Limb (tissue), 2 donors: ENCODE measurements around the gene CR1L.
"Not testable (repeated sequence)": the region's sequence is repeated elsewhere in the genome, so short reads cannot be mapped to it uniquely, and the experiment has no call there.

Source experiments
- DNase-seq, 2 donors: peaks; one replicate each; pipeline ENCODE4 v3.0.0-alpha.2; 2016; ENCODE audit errors: extremely low spot score in 2 of 2

Gene CR1L

DNA sequence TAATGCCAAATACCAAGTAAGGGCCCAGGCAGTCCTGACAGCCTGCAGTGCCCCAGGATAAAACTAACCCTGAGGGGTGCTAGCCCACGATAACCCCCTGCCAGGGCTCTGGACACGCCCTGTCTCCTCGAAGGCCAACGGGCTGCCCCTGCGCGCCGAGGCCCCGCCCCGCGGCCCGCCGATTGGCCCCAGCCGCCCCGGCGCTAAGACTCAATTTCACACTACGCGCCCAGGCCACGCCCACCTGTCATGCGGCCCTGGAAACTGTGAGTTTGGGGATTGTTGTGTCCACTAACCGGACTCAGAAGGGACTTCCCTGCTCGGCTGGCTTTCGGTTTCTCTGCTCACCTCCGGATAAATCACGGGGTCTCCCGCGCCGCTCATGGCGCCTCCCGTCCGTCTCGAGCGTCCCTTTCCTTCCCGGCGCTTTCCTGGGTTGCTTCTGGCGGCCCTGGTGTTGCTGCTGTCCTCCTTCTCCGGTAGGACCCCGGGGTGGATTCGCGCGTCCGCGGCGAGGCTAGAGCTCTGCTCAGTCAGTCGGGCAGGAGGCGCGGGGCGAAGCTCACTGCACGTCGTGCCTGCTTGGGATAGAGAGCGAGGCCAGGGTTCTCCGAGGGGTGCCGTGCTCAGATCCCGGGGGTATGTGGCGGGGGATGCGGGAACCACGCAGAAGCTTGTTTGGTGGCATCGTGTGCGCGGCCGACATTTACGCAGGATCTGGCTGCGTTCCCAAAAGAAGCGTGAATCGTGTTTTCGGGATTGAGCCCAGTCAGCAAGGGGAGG is at the start of gene CR1L:
Gene CR1L, plus strand, starts transcription at position 282 of the 783 bp plus-strand sequence. Its CDS starts 101 bp downstream, at position 383.
- peak; percentile 66 to 87 for DNase-seq

DNA sequence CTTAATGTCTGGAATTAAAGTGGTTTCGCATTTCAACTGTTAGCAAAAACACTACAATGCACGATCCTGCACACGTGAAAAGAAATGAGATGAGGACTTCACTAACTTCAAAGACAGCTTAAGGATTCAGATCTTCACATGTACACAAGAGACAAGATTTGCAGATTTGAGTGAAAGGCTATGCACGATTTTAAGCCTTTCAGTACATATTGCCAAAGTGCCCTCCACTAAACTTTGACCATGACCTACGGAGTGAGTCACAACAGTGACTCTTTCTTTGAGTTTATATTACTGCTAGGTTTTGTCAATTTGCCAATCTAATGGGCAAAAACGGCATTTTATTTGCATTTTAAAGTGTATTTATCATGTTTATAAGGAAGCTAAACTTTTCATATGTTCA is 41.2 kb upstream of the CR1L start:
- DNase-seq: no peak

DNA sequence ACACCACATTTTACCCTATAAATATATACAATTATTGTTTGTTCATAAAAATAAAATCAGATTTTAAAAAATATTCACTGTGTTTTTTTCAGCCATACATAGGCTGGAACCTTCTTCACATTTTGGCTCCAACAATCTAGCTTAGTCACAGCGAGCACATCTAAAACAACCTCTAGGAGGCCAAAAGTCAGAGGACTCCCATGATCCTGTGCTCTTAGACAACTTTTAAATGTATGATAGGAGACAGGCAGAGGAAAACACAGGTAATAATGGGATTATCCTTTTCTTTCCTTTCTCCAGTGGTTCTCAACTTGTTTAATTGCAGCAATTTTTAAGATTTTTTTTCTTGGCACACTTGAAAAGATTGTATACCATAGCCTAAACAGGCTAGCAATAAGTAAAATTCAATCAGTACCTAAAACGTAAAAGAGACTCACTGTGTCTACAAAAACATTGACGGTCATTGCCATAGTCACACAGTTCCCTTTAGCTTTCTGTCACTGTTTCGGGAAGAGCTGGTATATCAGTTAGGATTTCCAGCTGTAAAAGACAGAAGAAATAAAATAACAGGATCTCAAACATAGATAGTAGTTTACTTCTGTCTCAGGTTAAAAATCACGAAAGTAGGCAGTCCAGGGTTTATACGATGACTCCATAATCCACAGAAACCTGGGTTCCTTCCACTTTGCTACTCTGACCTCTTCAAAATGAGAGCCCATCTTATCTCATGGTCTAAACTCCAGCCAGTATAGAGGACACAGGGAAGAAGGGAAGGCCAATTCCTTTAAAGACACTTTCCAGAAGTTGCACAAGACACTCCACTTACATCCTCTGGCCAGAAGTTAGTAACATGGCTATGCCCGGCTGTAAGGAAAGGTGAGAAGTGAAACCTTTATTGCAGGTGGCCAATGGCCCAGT is 39.2 kb upstream of the CR1L start:
- DNase-seq: no peak

DNA sequence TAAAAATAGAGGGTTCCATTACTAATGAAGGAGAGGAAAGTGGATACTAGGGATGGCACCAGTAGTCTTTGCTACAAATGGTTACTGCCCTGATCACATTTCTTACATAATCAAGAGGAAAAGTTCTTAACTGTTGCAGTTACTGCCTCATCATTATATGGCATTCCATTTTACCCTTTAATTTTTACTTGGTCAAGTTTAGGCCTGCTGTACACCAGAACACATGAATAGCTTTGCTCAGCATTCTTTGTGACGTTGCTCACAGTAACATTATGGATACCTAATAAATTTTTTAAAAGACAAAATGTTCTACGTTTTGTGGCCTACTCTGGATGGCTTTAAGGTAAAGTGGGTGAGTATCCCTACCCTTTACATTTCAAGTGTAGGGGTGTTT is 38.6 kb upstream of the CR1L start:
- no peak for DNase-seq

DNA sequence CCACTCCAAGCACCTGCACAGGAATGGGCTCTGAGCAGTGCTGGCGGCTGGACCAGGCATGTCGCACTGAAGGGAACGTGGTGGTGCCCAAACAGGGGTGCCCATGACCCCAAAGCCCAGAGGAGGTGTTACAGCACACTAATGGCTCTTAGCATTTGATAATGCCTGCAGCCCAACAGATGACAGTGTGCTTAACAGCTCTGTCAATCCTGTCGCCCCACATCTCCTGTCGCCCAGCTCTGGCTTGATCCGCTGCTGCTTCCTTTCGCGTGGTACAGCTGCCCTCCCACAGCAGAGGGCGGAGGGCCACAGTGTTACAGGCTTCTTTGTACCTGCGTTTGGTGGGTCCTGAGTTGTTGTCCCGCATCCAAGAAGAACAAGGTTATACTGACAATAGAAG is 32.2 kb upstream of the CR1L start:
- no peak for DNase-seq

DNA sequence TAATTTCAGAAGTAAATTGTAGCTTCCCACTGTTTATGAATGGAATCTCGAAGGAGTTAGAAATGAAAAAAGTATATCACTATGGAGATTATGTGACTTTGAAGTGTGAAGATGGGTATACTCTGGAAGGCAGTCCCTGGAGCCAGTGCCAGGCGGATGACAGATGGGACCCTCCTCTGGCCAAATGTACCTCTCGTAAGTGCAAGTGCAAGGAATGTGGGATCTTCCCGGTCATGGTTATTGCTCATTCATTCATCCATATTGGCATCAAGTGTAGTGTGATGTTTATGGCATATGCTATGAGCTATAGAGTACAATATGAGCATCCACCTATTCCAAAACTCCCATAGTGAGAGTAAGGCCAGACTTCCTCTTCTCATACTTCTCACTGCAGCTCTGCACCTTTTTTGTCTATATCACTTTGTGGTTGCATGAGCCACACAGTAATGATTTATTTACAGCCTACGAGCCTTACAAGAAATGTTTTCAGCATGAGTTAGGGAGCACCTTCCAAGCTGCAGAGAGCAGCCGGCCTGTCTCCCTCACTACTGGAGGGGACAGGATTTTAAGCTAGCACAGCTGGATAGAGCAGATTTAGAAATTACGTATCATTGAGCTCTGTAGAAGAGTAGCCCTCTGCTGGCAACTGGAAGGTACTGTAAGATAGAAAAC is 24.9 kb upstream of the CR1L start:
- peak; percentile 34 to 75 for DNase-seq

DNA sequence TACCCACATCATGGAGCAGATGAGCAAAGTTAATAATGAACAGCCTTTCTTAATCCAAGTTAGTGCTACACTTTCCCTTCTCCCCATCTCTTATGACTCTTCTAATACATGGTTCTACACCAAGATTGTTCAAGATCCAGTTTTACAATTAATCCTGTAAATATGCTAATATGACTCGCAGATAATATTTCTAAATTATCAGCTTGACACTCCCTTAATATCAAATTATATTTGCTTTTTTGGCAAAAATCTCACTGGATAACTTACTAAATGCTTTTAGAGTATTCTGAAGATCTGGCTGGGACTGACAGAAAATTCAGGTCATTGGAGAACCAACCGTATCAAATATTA is 24.4 kb upstream of the CR1L start:
- no peak for DNase-seq

DNA sequence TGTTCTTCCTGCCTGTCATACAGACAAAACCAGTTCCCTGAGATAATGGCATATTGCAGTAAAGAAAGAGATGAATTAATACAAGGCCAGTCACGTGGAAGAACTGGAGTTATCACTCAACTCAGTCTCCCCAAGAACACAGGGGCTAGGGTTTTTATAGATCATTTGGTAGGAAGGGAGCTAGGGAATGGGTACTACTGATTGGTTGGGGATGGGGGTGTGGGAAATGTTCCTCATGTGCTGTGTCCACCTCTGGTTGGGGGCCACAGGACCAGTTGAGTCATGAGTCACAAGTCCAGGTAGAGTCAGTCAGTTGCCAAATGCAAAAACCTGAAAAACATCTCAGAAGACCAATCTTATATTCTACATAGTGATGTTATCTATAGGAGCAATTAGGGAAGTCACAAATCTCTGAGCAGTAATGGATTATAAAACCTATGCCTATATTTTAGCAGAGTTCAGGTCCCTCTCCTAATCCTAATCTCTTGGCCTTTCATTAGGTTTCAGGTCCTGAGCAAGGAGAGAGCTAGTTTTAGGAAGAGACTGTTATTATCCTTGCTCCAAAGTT is 19.3 kb upstream of the CR1L start:
- not testable (repeated sequence) for DNase-seq

DNA sequence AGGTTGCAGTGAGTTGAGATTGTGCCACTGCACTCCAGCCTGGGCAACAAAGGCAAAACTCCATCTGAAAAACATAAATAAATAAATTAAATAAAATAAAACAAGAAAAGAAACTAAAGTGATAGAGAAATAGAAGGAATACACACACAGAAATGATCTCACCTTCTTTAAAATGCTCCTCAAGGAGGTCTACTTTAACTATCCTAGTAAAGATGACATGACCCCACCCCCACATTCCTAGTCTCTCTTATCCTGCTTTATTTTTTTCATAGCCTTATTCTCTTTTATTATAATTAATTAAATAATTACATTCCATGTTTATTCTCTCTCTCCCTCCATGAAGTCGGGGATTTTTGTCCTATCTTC is 18.0 kb upstream of the CR1L start:
- no peak for DNase-seq

DNA sequence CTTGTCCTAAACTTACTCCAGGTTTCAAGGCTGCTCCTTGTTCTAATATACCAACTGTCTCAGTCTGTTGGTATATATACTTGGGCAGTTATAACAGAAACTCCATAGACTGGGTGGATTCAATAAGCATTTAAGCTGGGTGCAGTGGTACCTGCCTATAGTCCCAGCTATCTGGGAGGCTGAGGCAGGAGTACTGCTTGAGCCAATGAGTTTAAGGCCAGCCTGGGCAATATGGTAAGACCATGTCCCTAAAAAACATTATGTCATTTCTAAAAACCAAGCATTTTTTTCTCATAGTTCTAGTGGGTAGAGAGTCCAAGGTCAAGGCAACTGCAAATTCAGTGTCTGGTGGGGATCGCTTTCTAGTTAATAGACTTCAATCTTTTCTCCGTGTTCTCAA is 17.4 kb upstream of the CR1L start:
- DNase-seq: no peak

DNA sequence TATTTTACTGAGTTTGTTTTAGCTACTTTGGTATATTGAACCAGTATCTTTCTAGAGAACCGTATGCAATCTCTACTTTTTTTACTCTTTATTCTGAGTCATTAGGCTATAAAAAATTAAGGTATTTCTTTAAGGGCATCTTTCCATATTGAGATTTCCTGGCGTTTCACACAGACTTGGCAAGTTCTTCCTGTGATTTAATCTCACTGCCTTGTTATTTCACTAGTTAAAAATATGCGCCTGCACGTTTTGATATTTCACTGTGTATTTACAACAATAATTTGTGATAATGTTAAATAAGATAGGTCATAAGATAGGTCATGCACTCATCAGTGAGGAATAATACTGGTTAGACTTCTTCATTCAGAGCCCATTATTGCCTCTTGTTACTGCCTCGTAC is 16.2 kb upstream of the CR1L start:
- no peak for DNase-seq

DNA sequence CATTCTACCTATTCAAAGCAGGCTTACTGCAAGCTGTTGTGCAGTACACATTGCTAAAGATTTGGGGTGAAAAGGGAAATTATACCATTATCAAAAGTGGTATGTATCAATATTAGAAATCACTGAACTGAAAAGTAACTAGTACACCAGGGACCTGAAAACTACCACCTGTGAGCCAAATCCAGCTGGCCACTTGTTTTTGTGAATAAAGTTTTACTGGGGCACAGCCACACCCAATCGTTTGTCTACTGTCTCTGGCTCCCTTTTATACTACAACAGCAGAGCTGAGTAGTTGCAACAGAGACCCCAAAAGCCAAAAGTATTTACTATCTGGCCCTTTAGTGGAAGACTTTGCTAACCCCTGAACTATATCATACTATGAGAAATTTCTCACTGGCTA is 13.8 kb upstream of the CR1L start:
- no peak for DNase-seq

DNA sequence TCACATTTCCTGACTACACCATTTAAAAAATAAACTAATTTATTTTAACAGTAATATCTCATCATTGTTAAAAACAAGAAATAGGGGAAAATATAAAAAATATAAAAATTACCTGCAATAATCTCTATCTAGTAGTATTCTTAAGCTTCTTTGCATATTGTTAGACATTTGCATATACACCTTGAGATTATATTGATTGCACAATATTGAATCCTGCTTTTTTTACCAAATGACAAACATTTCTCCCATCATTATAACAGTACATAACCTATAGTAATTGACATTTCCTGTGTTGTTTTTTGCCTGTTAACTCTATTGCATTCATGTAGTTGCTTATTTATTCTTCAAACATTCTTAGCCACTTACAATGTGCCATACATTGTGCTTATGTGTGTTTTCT is 11.7 kb upstream of the CR1L start:
- DNase-seq: no peak

DNA sequence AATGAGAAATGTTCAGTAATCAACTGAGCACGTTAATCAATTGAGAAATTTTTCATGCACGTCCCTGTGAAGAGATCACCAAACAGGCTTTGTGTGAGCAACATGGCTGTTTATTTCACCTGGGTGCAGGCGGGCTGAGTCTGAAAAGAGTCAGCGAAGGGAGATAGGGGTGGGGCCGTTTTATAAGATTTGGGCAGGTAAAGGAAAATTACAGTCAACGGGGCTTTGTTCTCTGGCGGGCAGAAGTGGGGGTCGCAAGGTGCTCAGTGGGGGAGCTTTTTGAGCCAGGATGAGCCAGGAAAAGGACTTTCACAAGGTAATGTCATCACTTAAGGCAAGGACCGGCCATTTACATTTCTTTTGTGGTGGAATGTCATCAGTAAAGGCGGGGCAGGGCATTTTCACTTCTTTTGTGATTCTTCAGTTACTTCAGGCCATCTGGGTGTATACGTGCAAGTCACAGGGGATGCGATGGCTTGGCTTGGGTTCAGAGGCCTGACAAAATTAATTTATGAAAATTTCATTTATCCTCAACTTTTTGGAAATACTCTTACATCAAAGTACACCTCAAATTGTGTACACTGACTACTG is 11.1 kb upstream of the CR1L start:
- not testable (repeated sequence) for DNase-seq

DNA sequence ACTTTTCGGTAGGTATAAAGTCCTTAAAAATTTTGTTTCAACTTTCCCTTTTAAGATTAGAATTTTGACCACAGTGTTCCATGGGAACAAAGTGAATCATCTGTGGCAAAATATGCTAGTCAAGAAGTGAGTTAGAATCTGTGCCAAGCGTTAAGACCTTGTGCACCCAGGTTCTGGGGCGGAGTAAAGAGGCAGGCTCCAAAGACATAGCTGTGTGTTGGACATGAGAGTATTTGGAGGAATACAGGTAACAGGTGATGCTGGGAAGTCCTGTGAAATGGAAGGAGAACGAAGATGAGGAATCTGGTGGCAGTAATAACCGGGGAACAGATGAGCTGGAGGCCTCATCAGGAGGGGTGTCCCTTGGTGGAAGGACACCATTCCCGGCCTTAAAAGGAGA is 10.6 kb upstream of the CR1L start:
- not testable (repeated sequence) for DNase-seq

DNA sequence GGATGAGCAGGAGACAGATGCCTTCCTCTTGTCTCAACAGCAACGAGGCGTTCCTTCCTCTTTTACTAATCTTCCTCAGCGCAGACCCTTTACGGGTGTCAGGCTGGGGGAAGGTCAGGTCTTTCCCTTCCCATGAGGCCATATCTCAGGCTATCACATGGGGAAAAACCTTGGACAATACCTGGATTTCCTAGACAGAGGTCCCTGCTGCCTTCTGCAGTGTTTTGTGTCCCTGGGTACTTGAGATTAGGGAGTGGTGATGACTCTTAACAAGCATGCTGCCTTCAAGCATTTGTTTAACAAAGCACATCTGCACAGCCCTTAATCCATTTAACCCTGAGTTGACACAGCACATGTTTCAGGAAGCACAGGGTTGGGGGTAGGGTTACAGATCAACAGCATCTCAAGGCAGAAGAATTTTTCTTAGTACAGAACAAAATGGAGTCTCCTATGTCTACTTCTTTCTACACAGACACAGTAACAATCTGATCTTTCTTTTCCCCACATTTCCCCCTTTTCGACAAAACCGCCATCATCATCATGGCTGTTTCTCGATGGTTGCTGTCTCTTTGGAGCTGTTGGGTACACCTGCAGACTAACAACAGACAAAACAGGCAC is 9.3 kb upstream of the CR1L start:
- not testable (repeated sequence) for DNase-seq

DNA sequence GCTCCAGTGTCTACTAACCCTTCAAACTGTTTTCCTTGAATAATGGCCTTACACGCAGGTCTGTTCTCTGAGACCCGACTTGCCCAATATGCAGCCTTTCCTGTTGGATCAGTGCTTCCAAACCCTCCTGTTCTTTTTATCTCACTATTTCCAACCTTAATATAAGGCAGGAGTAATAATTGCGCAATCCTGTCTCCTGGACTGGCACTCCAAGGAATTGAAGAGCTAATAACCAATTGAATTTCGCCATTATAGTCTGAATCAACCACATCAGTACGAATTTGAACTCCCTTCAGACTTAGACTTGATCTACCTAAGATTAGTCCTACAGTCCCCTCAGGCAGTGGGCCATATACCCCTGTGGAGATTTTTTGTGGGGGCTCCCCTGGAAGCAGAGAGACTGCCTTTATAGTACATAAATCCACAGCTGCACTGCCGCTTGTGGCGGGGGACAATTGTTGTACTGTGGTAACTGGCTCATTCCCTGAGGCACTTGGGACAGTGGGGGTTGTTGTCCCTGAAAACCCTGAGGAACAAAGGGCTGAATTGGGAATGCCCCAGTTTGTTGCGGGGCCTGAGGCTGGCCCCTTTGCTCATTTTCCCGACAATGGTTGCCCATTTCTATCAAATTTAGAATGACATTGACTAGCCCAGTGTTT is 6.3 kb upstream of the CR1L start:
- DNase-seq: not testable (repeated sequence)

DNA sequence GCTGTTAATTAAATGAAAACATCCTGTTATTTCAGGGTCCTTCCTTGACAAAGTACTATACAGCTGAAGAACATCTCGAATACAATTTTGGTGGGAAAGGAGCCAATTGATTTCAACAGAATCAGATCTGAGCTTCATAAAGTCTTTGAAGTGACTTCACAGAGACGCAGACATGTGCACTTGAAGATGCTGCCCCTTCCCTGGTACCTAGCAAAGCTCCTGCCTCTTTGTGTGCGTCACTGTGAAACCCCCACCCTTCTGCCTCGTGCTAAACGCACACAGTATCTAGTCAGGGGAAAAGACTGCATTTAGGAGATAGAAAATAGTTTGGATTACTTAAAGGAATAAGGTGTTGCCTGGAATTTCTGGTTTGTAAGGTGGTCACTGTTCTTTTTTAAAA is 5.6 kb upstream of the CR1L start:
- DNase-seq: not testable (repeated sequence)

DNA sequence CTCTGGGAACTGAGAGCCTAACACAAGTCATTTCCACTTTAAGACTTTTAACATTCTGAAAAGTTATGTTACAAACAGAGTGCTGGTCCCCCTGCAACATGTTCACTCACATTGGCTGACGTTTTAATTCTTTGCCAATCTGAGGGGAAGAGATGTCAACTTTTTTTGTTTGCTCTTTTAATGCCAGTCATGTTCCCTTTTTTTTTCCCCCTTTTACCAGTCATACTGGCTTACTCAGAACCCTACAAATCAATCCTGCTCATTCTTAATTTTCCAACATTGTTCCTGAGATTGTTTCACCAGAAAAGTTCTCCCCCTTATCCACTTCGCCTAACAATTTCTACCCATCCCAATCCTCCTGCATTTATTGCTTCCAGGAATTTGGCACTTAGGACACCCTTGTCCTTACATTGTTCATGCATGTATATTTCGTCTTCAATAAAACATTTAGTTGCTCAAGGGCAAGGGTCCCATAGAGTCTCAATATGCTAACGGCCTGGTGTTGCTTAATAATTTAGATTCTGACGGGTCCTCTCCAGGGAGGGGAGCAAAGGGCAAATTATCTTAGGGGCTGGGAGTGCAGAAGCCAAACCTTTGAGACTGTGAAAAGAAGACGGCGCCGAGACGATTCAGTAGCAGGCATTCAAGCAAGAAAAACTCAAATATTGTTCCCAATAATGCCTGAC is 624 bp upstream of the CR1L start:
- no peak for DNase-seq

DNA sequence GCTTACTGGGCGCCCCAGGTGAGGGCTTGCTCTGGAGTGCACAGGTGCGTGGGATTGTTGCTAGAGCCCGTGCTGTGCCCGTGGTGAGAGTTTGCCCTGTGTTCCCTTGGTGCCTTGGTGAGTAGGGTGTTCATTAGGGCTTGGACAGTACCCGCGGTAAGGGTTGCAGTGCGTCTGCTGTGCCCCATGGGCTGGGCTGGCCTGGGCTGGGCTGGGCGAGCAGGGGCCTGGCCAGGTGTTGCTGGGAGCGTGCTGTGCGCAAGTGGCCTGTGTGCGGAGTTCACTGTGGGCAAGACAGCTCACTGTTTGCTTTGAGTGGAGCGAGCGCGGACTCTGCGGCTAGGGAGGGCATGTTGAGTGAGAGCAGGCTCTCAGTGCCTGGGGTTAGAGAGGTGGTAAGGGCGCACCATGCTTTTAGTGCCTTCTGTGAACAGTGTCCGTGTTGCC is 725 bp downstream of the CR1L start:
- no peak for DNase-seq
